ENCODE data around the gene ETV7. TPM values are rescaled to one million over a fixed set of nuclear protein-coding genes. Genes with fewer than 3 reads are reported as not detected.
"Not testable (repeated sequence)": the region's sequence is repeated elsewhere in the genome, so short reads cannot be mapped to it uniquely, and the experiment has no call there.

The ETV7 gene
- total RNA-seq (2014; rRNA removed; shearing (Covaris generic)): not detected in 2 replicates

GRCh38 chr6:36387440-36388303, at the start of gene ETV7:
TSS of gene ETV7 (minus strand) at chr6:36387669. CDS start at chr6:36387541, 128 bp downstream.
- H3K27ac ChIP-seq: no peak within 1 kb of the TSS
- H3K36me3 ChIP-seq: no peaks in the 10 kb centered on the region
- no peak for DNase-seq
- H3K4me3 ChIP-seq: peak within 1 kb of the TSS; percentile 41
- no peaks in the 10 kb centered on the region for H3K4me1 ChIP-seq
- H3K9me3 ChIP-seq (replicated peaks): no peaks in the 10 kb centered on the region
- no peaks in the 10 kb centered on the region for H3K27me3 ChIP-seq

- DNase-seq: no peak
- Histone ChIP-seq H3K9me3 (replicated peaks) (no peaks in the 10 kb centered on the region), H3K27me3 (no peaks in the 10 kb centered on the region), H3K4me3 (no peak overlapping the region), H3K4me1 (peaks cover 13% of the 10 kb centered on the region), H3K27ac (no peak overlapping the region), H3K36me3 (no peaks in the 10 kb centered on the region)
Observed at GRCh38 chr6:36436466-36436865, 49.0 kb upstream of the ETV7 start.

GRCh38 chr6:36432151-36432671, 44.7 kb upstream of the ETV7 start:
- H3K4me3 ChIP-seq: no peak overlapping the region
- no peaks in the 10 kb centered on the region for H3K9me3 ChIP-seq (replicated peaks)
- H3K4me1 ChIP-seq: peaks cover 11% of the 10 kb centered on the region
- no peaks in the 10 kb centered on the region for H3K27me3 ChIP-seq
- H3K36me3 ChIP-seq: no peaks in the 10 kb centered on the region
- H3K27ac ChIP-seq: no peak overlapping the region
- DNase-seq: no peak

- Histone ChIP-seq H3K27me3 (no peaks in the 10 kb centered on the region), H3K4me1 (peaks cover 11% of the 10 kb centered on the region), H3K36me3 (no peaks in the 10 kb centered on the region), H3K9me3 (replicated peaks) (no peaks in the 10 kb centered on the region), H3K4me3 (no peak overlapping the region), H3K27ac (no peak overlapping the region)
- no peak for DNase-seq
Observed at GRCh38 chr6:36431197-36431596, 43.7 kb upstream of the ETV7 start.

- Histone ChIP-seq H3K27me3 (no peaks in the 10 kb centered on the region), H3K27ac (no peak overlapping the region), H3K4me3 (no peak overlapping the region), H3K4me1 (peaks cover 11% of the 10 kb centered on the region), H3K9me3 (replicated peaks) (no peaks in the 10 kb centered on the region), H3K36me3 (no peaks in the 10 kb centered on the region)
- no peak for DNase-seq
Observed at GRCh38 chr6:36430351-36430750, 42.9 kb upstream of the ETV7 start.

- DNase-seq: no peak
- no peaks in the 10 kb centered on the region for H3K36me3 ChIP-seq
- H3K9me3 ChIP-seq (replicated peaks): no peaks in the 10 kb centered on the region
- peaks cover 11% of the 10 kb centered on the region for H3K4me1 ChIP-seq
- no peak overlapping the region for H3K27ac ChIP-seq
- no peaks in the 10 kb centered on the region for H3K27me3 ChIP-seq
- H3K4me3 ChIP-seq: no peak overlapping the region
Observed at GRCh38 chr6:36428911-36429310, 41.4 kb upstream of the ETV7 start.

GRCh38 chr6:36426622-36427021, 39.2 kb upstream of the ETV7 start:
- no peak for DNase-seq
- Histone ChIP-seq H3K9me3 (replicated peaks) (no peaks in the 10 kb centered on the region), H3K36me3 (no peaks in the 10 kb centered on the region), H3K27ac (no peak overlapping the region), H3K4me3 (no peak overlapping the region), H3K27me3 (no peaks in the 10 kb centered on the region), H3K4me1 (no peaks in the 10 kb centered on the region; the same call in 1 of the 2 replicates)

- Histone ChIP-seq H3K4me3 (peak overlapping the region; percentile 66), H3K9me3 (replicated peaks) (no peaks in the 10 kb centered on the region), H3K27me3 (no peaks in the 10 kb centered on the region), H3K36me3 (no peaks in the 10 kb centered on the region), H3K4me1 (no peaks in the 10 kb centered on the region), H3K27ac (peak overlapping the region; percentile 52)
- DNase-seq: peak; percentile 98 to 99
Observed at GRCh38 chr6:36423101-36423824, 35.8 kb upstream of the ETV7 start.

GRCh38 chr6:36422714-36423100, 35.2 kb upstream of the ETV7 start:
- no peaks in the 10 kb centered on the region for H3K9me3 ChIP-seq (replicated peaks)
- H3K4me1 ChIP-seq: no peaks in the 10 kb centered on the region
- H3K36me3 ChIP-seq: no peaks in the 10 kb centered on the region
- peak overlapping the region; percentile 52 for H3K27ac ChIP-seq
- no peak for DNase-seq
- peak overlapping the region; percentile 66 for H3K4me3 ChIP-seq
- no peaks in the 10 kb centered on the region for H3K27me3 ChIP-seq

GRCh38 chr6:36419310-36419709, 31.8 kb upstream of the ETV7 start:
- Histone ChIP-seq H3K9me3 (replicated peaks) (no peaks in the 10 kb centered on the region), H3K4me1 (no peaks in the 10 kb centered on the region), H3K27ac (no peak overlapping the region), H3K27me3 (no peaks in the 10 kb centered on the region), H3K4me3 (no peak overlapping the region), H3K36me3 (no peaks in the 10 kb centered on the region)
- DNase-seq: no peak

- DNase-seq: peak; percentile 19 to 54
- Histone ChIP-seq H3K27me3 (no peaks in the 10 kb centered on the region), H3K27ac (no peak overlapping the region), H3K36me3 (no peaks in the 10 kb centered on the region), H3K9me3 (replicated peaks) (no peaks in the 10 kb centered on the region), H3K4me1 (no peaks in the 10 kb centered on the region), H3K4me3 (no peak overlapping the region)
Observed at GRCh38 chr6:36418558-36418957, 31.1 kb upstream of the ETV7 start.

GRCh38 chr6:36414481-36414880, 27.0 kb upstream of the ETV7 start:
- Histone ChIP-seq H3K4me1 (no peaks in the 10 kb centered on the region), H3K27me3 (no peaks in the 10 kb centered on the region), H3K9me3 (replicated peaks) (no peaks in the 10 kb centered on the region), H3K4me3 (no peak overlapping the region), H3K27ac (no peak overlapping the region), H3K36me3 (no peaks in the 10 kb centered on the region)
- no peak for DNase-seq

GRCh38 chr6:36413489-36414480, 26.3 kb upstream of the ETV7 start:
- Histone ChIP-seq H3K36me3 (no peaks in the 10 kb centered on the region), H3K27ac (no peak overlapping the region), H3K4me3 (no peak overlapping the region), H3K27me3 (no peaks in the 10 kb centered on the region), H3K9me3 (replicated peaks) (no peaks in the 10 kb centered on the region), H3K4me1 (no peaks in the 10 kb centered on the region)
- no peak for DNase-seq

- H3K9me3 ChIP-seq (replicated peaks); H3K4me3 ChIP-seq; DNase-seq; H3K36me3 ChIP-seq; H3K27ac ChIP-seq; H3K4me1 ChIP-seq; H3K27me3 ChIP-seq: not testable (repeated sequence)
Observed at GRCh38 chr6:36409718-36410117, 22.2 kb upstream of the ETV7 start.
